NCI-H345 (cell line): Measurements from ENCODE around the gene USP20.

ENCODE experiments used
- DNase-seq: peaks from one replicate; lab custom pipeline; 2025; lab: John Stamatoyannopoulos, UW

The USP20 gene

GRCh38 chr9:129823935-129824601, 11.2 kb upstream of the USP20 start, which contains the start of gene TOR1A:
TOR1A (minus strand) TSS chr9:129824136; CDS start chr9:129824085, 51 bp downstream.
- DNase-seq: peak; percentile 91

DNA sequence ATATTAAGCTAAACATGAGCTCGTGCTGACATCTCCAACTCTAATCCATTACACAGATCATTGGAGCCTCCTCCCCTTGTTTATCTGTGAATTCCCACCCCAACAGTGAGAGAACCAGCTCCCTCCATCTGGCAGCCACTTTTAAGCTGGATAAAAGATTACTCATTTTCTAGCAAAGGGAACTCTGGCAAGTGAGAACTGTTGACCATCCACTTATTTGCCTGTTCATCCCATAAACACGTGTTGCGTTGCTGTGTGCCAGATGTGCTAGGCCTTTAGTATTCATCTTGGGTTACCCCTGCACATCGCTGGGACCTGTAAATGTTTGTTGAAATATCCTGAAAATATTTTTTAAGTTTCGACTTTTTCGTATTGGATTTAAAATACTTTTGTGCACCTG, 8.9 kb upstream of the USP20 start:
- no peak for DNase-seq

DNA sequence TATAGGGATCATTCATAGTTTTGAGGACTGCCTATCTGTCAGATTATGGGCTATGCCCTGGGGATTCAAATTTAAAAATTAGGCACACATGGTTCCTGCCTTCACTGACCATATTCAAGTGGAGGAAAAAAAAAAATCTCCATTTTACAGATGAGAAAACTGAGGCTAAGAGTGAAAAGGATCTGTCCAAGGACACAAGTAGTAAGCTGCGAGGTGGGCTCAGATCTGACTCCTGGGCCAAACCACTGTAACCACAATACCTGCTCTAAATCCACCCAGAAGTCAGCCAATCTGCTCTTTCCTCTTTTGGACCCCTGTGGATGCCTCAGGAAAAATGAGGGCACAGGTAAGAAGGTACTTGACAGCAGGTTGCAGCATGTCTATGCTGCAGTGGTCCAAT, 8.5 kb upstream of the USP20 start:
- DNase-seq: no peak

DNA sequence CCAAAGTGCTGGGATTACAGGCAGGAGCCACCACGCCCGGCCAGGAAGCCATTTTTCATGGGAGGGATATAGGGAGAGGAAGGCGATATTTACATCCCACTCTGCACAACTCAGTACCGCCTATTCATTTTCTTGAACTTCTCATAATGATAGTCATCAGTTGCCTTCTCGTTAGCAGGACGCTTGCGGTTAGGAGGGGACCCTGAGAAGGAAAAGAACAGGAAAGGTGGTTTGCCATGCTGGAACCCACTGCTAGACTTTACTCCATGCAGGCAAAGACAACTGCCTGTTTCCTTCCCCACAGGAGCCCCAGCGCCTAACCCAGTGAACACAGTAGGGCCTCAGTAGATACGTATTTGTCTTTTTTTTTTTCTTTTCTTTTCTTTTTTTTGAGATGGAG, 7.2 kb upstream of the USP20 start:
- no peak for DNase-seq

- DNase-seq: no peak
Measured at GRCh38 chr9:129828969-129829368, 6.3 kb upstream of the USP20 start.

DNA sequence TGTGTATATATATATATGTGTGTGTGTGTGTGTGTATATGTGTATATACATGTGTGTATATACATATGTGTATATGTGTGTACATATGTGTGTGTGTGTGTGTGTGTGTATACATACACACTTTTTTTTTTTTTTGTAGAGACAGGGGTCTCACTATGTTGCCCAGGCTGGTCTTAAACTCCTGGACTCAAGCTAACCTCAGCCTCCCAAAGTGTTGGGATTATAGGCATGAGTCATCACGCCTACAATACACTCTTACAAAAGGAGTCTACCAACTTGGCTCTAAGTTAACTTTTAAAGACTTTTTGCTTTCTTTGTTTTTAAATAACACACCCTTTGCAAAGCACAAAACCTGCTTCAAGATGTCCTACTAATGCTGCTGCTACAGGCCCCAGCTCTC, 2.3 kb upstream of the USP20 start:
- DNase-seq: no peak

GRCh38 chr9:129834489-129835127, 650 bp upstream of the USP20 start:
- DNase-seq: no peak

GRCh38 chr9:129835860-129836223, 584 bp downstream of the USP20 start:
- DNase-seq: no peak

GRCh38 chr9:129836311-129837007, 1.2 kb downstream of the USP20 start:
- no peak for DNase-seq

DNA sequence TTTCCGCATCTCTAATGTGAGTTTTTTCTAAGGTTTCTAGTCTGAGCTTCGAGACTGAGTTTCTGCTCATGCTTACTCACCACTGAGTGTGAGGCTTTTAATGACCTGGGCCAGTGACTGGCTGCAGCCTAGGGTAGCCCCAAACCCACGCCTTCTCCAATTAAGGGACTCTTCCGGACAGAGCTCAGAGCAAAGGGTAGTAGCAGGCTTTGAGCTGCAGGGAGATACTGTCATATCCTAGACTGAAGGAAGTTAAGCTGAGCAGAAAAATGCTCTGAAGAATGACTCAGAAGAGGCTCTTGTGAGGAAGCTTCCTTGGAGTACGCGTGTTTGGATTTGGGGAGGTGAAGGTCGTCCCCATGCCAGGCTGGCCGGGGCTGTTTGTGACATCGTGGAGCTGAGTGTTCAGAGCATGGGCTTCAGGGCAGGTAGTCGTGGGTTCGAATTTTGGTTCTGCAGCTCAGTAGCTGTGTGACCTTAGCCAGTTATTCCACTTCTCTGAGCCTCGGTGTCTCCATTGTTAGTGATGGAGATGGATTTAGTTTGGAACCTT, 3.5 kb downstream of the USP20 start:
- no peak for DNase-seq

DNA sequence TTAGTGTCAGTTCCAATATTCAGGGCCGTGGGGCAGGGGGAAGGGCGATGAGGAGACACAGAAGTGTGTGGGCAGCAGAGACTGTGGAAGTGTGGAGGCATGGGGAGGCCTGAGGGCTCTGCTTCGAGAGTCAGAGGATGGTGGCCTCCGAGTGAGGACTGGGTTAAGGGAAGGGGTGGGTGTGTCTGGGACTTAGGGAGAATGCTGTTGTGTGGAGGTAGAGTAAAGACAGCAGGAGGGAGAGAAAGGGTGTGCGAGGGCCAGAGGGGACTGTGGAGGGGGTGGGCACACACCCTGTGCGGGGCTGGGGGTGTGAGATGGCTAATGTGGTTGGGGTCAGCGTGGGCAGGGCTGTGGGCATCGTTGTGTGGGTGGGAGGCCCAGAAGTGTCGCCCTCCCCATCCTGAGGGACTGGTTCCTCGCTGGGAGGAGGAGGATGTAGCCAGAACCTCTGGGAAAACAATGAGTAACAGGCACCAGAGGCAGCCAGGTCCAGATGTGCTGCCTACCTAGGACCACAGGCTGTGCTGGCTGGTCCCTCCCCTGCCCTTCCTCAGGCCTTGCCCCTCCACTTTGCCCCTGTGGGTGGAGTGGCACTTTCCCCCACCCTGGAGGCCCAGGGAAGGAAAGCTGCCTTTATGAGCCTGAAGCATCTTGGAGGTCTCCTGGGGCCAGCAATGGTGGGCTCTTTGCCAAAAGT, 4.2 kb downstream of the USP20 start:
- no peak for DNase-seq

DNA sequence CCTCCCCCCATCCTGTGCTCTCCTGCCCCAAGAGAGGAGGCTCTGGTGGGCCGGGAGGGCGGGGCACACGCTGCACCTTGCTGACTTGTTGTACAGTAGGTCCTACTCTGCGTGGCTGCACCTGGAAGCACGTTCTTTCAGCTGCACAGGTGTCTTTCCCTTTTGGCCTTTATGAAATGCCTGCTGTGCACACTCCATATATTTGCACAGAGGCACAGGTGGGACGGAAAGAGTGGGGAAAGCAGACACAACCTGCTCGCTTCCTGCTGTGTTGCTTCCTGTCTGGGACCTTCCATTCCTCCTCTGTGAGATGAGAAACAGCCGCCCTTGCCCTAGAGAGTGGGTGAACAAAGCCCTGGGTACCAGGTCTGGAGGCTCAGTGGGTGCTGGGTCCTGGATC, 4.8 kb downstream of the USP20 start:
- DNase-seq: peak; percentile 97

GRCh38 chr9:129841071-129841470, 5.8 kb downstream of the USP20 start:
- DNase-seq: no peak

- no peak for DNase-seq
Measured at GRCh38 chr9:129845373-129845772, 10.1 kb downstream of the USP20 start.

DNA sequence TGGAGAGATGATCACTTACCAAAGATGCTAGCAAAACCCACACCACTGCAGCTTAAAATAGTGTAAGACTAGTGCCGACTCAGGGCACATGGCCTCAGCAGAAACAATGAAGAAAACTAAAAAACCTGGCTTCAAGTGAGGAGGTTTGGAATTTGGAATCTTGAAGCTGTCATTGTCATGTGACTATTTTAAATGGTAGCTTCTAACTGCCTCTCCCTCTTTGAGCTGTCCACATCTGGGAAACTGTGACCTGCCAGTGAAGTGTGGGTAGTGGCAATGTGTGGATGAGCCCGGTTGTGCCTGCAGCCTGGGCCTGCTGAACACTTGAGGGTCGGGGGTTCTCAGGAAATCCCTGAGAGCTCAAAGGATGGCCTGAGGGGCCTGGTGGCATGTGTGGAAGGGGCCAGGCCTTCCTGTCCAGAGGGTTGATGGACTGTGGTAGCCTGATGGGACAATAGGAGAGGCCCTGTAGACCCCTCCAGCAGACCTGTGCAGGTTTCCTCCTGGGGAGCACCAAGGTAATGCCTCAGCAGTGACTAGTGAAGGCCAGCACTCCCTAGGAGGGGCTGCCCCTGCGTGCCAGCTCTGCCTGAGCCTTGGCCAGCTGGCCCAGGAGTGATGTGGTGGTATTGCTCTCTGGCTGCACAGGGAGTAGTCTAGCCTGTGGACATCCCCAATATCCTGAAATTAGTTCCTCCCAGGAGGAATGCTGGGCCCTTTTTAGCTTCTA, 13.6 kb downstream of the USP20 start:
- DNase-seq: no peak

- DNase-seq: no peak
Measured at GRCh38 chr9:129849901-129850300, 14.6 kb downstream of the USP20 start.

DNA sequence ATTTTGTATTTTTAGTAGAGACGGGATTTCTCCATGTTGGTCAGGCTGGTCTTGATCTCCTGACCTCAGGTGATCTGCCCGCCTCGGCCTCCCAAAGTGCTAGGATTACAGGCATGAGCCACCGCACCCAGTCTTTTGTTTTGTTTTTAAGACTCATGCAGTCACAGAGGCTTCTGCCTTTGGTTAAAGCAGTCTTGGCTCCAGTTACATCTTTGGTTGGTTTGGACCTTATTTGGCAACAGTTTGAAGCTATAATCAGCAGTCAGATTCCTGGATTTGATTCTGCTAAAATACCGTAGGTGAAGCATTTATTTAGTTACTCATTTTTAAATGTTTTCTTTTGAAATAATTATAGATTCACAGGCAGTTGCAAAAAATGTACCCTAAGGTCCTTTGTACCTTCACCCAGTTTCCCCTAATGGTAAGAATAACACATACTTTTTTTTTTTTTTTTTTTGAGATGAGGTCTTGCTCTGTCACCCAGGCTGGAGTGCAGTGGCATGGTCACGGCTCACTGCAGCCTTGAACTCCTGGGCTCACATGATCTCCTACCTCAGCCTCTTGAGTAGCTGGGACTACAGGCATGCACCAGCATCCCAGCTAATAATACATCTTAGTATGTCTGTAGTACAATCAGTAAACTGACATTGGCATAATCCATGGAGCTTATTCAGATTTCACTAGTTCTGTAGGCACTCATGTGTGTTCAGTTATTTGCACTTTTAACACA, 15.7 kb downstream of the USP20 start:
- no peak for DNase-seq

GRCh38 chr9:129851821-129852220, 16.6 kb downstream of the USP20 start:
- no peak for DNase-seq

- no peak for DNase-seq
Measured at GRCh38 chr9:129852579-129852978, 17.3 kb downstream of the USP20 start.

DNA sequence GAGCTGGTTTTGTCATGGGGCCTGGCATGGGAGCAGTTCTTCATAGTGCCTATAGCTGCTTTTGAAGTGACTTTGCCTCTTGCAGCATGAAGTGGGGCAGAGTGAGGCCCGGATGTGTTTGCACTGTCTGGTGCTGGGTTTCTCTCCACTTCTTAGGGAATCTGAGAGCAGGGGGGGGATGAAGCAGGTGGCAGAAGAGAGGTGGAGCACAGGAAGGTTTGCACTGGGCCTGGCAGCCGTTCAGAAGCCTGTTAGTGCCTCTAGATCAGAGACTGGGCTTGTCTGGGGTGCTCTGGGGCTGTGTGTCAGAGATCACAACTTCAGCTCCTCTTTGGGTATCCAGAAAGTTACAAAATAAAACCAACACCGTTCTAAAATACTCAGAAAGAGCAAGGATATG, 18.4 kb downstream of the USP20 start:
- no peak for DNase-seq

DNA sequence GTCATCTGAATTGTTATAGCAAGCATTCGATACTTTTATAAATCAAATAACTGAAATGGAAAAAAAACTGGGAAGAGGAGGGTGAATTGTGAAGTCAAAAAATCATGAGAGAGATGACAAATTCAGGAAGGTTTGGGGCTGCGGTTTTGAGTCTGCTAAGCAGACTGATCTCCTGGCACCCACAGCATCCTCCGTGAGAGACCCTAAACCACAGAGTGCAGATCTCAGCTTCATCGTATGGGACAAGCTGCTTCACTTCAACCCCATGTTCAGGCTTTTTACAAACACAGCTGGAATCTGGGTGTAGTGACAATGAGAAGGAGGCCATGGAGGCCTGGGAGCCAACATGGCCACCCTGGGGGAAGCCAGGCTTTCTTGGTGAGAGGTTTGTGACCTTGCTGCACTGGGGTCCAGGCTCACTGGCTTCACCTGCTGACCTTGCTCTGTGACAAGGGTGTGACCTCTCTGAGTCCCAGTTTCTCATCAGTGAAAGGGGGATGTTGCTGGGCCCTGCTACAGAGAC, 19.4 kb downstream of the USP20 start:
- DNase-seq: no peak
